Thyroid gland (tissue), 4 donors: Measurements from ENCODE around the gene KRABD2.

Source experiments
- CTCF ChIP-seq, 6 experiments: fragments of 200-600 bp in 3 of 6; fragments of 450-650 bp in 3 of 6; sonication (generic) in 3 of 6; IDR thresholded peaks; one replicate each; pipeline ENCODE4 v1.5.1; 2016 to 2019; ENCODE audit warnings: antibody characterized with exemption in 6 of 6, mild to moderate bottlenecking in 2 of 6, inconsistent platforms in 1 of 6, moderate library complexity in 1 of 6
- POLR2A ChIP-seq, 2 donors: fragments of 450-650 bp; IDR thresholded peaks; one replicate each; pipeline ENCODE4 v1.6.1; 2017; ENCODE audit warnings: antibody characterized with exemption in 2 of 2, mild to moderate bottlenecking in 2 of 2, moderate library complexity in 1 of 2

GRCh38 chr17:8386841-8387240 is 10.3 kb upstream of the KRABD2 start:
- TF ChIP-seq CTCF (IDR thresholded peaks at IDR 0.05) (no peak), POLR2A (IDR thresholded peaks at IDR 0.05) (no peak)
